GM12801 (cell line): ENCODE measurements around the gene BTBD9.

Source experiments
- CTCF ChIP-seq: IDR thresholded peaks from one replicate; pipeline ENCODE4 v1.5.1; 2011; ENCODE audit warnings: control low read depth; ENCODE audit not compliant: insufficient read length; ENCODE audit errors: extremely low read depth

Gene BTBD9

GRCh38 chr6:38118791-38119365 lies 520.9 kb downstream of the BTBD9 start:
- no peak for TF ChIP-seq CTCF
